Parathyroid adenoma (tissue), 2 donors: ENCODE data around the gene IZUMO3.
"Not testable (repeated sequence)": the region's sequence is repeated elsewhere in the genome, so short reads cannot be mapped to it uniquely, and the experiment has no call there.

Source experiments
- H2AFZ ChIP-seq: fragments of 300-600 bp; sonication (generic); one replicate; pipeline ENCODE4 v1.7.0; 2017; ENCODE audit warnings: antibody characterized with exemption, mild to moderate bottlenecking
- H3K27ac ChIP-seq: fragments of 300-600 bp; sonication (generic); one replicate; pipeline ENCODE4 v1.7.0; 2017
- H3K27me3 ChIP-seq: fragments of 300-600 bp; sonication (generic); one replicate; pipeline ENCODE4 v1.7.0; 2017; ENCODE audit warnings: low read length; ENCODE audit not compliant: control insufficient read depth, insufficient read depth
- H3K36me3 ChIP-seq: fragments of 300-600 bp; sonication (generic); one replicate; pipeline ENCODE4 v1.7.0; 2017; ENCODE audit warnings: low read length; ENCODE audit not compliant: control insufficient read depth, insufficient read depth
- H3K4me1 ChIP-seq: fragments of 300-600 bp; sonication (generic); one replicate; pipeline ENCODE4 v1.7.0; 2017; ENCODE audit warnings: control low read depth
- H3K4me2 ChIP-seq: fragments of 300-600 bp; sonication (generic); one replicate; pipeline ENCODE4 v1.7.0; 2017; ENCODE audit warnings: low read length
- H3K4me3 ChIP-seq: fragments of 300-600 bp; sonication (generic); one replicate; pipeline ENCODE4 v1.7.0; 2017; ENCODE audit warnings: low read depth, low read length
- H3K79me2 ChIP-seq: fragments of 300-600 bp; sonication (generic); one replicate; pipeline ENCODE4 v1.7.0; 2017; ENCODE audit warnings: control low read depth
- H3K9ac ChIP-seq: fragments of 300-600 bp; sonication (generic); one replicate; pipeline ENCODE4 v1.7.0; 2017; ENCODE audit warnings: mild to moderate bottlenecking
- H3K9me3 ChIP-seq: fragments of 300-600 bp; sonication (generic); one replicate; pipeline ENCODE4 v1.7.0; 2017; ENCODE audit warnings: low read length; ENCODE audit not compliant: control insufficient read depth
- TF ChIP-seq, protein P1 (sequence below): fragments of 300-600 bp; sonication (generic); IDR thresholded peaks from one replicate; pipeline ENCODE4 v1.7.0; 2017; ENCODE audit warnings: antibody characterized with exemption, mild to moderate bottlenecking
- donor health status: primary hyperparathyroidism.

Gene IZUMO3

DNA sequence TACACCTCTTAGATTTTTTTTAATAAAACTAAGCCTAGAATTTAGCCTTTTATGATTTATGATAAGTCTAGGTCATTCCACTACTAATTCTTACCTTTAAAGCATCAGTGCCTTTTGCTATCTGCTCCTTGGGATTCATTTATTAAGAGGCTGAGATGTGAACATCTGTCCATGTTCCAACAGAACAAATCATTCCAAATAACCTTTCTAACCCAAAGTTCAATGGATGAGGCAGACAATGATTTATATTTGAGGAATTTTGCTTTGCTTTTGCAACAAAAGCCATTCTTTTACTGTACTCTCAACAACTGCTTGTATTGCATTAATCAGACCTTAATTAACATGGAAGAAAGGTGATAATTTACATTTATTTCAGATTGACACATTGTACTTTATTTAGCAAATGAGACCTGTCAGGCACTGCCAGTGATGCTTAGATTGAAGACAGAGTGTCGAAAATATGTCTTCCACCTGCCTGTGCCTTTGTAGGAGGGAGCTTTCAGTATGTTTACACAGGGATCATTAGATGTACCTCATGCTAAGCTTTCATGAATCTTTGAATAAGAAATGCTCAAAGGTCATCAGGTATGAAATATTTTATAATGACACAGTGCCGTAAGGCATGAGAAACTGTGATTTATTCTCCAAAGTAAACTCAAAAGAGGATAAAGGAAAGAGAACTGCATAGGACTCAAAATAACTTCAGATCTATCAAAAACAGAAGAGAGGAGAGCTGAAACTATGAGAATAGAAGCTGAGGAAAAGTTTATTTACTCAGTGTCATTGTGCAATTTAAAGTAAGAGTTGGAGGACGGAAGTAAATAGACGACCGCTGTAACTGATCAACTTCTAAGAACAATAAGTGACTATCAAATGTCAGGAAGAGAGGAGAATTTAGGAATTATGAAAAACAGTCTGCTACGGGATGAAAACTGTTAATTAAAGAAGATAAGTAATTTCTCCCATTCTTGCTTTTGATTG is 36.7 kb upstream of the IZUMO3 start:
- Histone ChIP-seq H3K27me3 (no peaks in the 10 kb centered on the region), H3K79me2 (no peaks in the 10 kb centered on the region), H3K4me2 (no peak overlapping the region), H3K9ac (no peak overlapping the region), H3K4me3 (no peak overlapping the region), H3K4me1 (no peaks in the 10 kb centered on the region), H2AFZ (no peak overlapping the region), H3K9me3 (no peaks in the 10 kb centered on the region), H3K27ac (no peak overlapping the region), H3K36me3 (no peaks in the 10 kb centered on the region)
- TF ChIP-seq, protein P1, sequence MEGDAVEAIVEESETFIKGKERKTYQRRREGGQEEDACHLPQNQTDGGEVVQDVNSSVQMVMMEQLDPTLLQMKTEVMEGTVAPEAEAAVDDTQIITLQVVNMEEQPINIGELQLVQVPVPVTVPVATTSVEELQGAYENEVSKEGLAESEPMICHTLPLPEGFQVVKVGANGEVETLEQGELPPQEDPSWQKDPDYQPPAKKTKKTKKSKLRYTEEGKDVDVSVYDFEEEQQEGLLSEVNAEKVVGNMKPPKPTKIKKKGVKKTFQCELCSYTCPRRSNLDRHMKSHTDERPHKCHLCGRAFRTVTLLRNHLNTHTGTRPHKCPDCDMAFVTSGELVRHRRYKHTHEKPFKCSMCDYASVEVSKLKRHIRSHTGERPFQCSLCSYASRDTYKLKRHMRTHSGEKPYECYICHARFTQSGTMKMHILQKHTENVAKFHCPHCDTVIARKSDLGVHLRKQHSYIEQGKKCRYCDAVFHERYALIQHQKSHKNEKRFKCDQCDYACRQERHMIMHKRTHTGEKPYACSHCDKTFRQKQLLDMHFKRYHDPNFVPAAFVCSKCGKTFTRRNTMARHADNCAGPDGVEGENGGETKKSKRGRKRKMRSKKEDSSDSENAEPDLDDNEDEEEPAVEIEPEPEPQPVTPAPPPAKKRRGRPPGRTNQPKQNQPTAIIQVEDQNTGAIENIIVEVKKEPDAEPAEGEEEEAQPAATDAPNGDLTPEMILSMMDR = no peak

DNA sequence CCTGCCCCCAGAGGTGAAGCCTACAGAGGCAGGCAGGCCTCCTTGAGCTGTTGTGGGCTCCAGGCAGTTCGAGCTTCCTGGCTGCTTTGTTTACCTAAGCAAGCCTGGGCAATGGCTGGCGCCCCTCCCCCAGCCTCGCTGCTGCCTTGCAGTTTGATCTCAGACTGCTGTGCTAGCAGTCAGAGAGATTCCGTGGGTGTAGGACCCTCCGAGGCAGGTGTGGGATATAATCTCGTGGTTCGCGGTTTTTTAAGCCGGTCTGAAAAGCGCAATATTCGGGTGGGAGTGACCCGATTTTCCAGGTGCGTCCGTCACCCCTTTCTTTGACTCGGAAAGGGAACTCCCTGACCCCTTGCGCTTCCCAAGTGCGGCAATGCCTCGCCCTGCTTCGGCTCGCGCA is 34.3 kb upstream of the IZUMO3 start:
- not testable (repeated sequence) for H3K9ac ChIP-seq, H3K4me1 ChIP-seq, H3K36me3 ChIP-seq, H2AFZ ChIP-seq, H3K27me3 ChIP-seq, H3K27ac ChIP-seq, H3K9me3 ChIP-seq, H3K4me3 ChIP-seq, H3K4me2 ChIP-seq, H3K79me2 ChIP-seq

DNA sequence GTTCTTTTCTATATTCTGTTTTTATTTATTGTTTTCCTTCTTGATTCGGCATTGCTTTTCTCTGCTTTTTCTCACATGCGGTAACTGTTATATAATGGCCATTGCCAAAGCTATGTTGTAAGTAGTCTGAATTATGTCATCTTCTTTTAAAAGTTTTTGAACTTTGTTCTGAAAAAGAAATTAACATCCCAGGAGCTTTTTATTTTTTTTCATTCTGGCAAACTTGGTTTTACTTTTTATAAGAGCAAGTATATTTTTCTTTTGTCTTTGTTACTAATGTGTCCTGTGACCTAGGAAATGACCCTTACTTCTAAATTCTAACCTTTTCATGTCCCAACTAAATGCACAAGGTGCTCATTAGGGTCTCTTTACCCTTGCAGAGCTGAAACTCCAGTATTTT is 26.7 kb upstream of the IZUMO3 start:
- no peaks in the 10 kb centered on the region for H3K27me3 ChIP-seq
- H3K4me2 ChIP-seq = no peak overlapping the region
- no peak overlapping the region for H3K27ac ChIP-seq
- no peak overlapping the region for H3K4me3 ChIP-seq
- H3K9ac ChIP-seq = no peak overlapping the region
- no peak overlapping the region for H2AFZ ChIP-seq
- no peaks in the 10 kb centered on the region for H3K36me3 ChIP-seq
- no peaks in the 10 kb centered on the region for H3K79me2 ChIP-seq
- H3K4me1 ChIP-seq = no peaks in the 10 kb centered on the region
- TF ChIP-seq, protein P1 = no peak
- no peaks in the 10 kb centered on the region for H3K9me3 ChIP-seq

DNA sequence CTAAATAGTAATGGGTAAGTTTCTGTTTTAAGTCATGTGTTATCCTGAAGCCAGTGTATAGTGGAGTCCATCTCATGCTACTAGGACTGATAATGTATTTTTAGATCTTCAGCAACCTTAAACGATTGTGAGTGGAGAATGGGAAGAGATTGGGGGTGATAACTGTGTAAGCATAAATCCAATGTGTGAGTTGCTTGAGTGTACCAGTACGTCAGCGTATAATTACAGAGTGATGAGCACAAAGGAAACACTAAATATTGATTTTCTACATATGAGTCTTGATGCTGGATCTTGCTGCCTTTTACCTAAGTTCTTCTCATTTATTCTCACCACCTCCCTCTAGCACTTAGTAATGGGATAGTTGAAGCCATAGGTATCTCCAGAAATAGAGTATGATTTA is 16.3 kb upstream of the IZUMO3 start:
- TF ChIP-seq, protein P1 = no peak
- H3K79me2 ChIP-seq = no peaks in the 10 kb centered on the region
- no peak overlapping the region for H3K4me3 ChIP-seq
- H3K4me1 ChIP-seq = no peaks in the 10 kb centered on the region
- H3K9me3 ChIP-seq = no peaks in the 10 kb centered on the region
- no peak overlapping the region for H2AFZ ChIP-seq
- no peak overlapping the region for H3K4me2 ChIP-seq
- no peaks in the 10 kb centered on the region for H3K36me3 ChIP-seq
- H3K9ac ChIP-seq = no peak overlapping the region
- no peaks in the 10 kb centered on the region for H3K27me3 ChIP-seq
- no peak overlapping the region for H3K27ac ChIP-seq

DNA sequence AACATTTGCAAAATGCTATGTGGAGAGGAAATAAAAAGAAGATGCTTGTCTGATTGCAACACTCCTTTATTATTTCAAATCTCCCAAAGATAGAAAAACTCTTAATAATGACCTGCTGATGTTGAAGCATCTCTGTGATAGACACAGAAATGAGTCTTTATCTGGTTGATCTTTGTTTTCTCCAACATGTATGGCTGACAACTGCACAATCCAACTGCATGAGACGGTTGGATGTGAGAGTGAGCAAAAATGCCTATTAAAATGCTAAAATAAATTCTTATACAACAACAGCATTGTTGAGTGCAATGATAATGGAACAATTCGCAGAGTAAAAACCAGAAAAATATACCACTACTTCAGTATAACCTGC is 7.5 kb upstream of the IZUMO3 start:
- Histone ChIP-seq H3K4me3 (no peak overlapping the region), H3K79me2 (no peaks in the 10 kb centered on the region), H3K9ac (no peak overlapping the region), H3K27ac (no peak overlapping the region), H3K36me3 (no peaks in the 10 kb centered on the region), H3K4me2 (no peak overlapping the region), H3K4me1 (no peaks in the 10 kb centered on the region), H3K9me3 (no peaks in the 10 kb centered on the region), H2AFZ (no peak overlapping the region), H3K27me3 (no peaks in the 10 kb centered on the region)
- TF ChIP-seq, protein P1 = no peak
